HS-5 (cell line): ENCODE results near the gene LECT2.

Experiments
- DNase-seq: peaks from one replicate; pipeline ENCODE4 v3.0.0-alpha.2; 2012; ENCODE audit warnings: low read depth

LECT2 gene

GRCh38 chr5:135978212-135978631, 23.4 kb upstream of the LECT2 start:
- DNase-seq: no peak

GRCh38 chr5:135977375-135977928, 22.7 kb upstream of the LECT2 start:
- no peak for DNase-seq

- DNase-seq: no peak
Measured at GRCh38 chr5:135976216-135976615, 21.4 kb upstream of the LECT2 start.

- no peak for DNase-seq
Measured at GRCh38 chr5:135975122-135975521, 20.3 kb upstream of the LECT2 start.

GRCh38 chr5:135974021-135974600, 19.3 kb upstream of the LECT2 start:
- DNase-seq: no peak

- DNase-seq: no peak
Measured at GRCh38 chr5:135973323-135974020, 18.7 kb upstream of the LECT2 start.

- DNase-seq: no peak
Measured at GRCh38 chr5:135971701-135972100, 16.9 kb upstream of the LECT2 start.

GRCh38 chr5:135966790-135967189, 12.0 kb upstream of the LECT2 start:
- DNase-seq: no peak

GRCh38 chr5:135966165-135966564, 11.4 kb upstream of the LECT2 start:
- no peak for DNase-seq

GRCh38 chr5:135965504-135965903, 10.7 kb upstream of the LECT2 start:
- DNase-seq: no peak

GRCh38 chr5:135964670-135965320, 10.0 kb upstream of the LECT2 start:
- DNase-seq: no peak

GRCh38 chr5:135955525-135955924, 742 bp upstream of the LECT2 start:
- DNase-seq: no peak

- DNase-seq: no peak
Measured at GRCh38 chr5:135953850-135954249, 933 bp downstream of the LECT2 start.

GRCh38 chr5:135952683-135953082, 2.1 kb downstream of the LECT2 start:
- DNase-seq: no peak

- DNase-seq: no peak
Measured at GRCh38 chr5:135951807-135952206, 3.0 kb downstream of the LECT2 start.

GRCh38 chr5:135951257-135951656, 3.5 kb downstream of the LECT2 start:
- no peak for DNase-seq

- DNase-seq: no peak
Measured at GRCh38 chr5:135950611-135951010, 4.2 kb downstream of the LECT2 start.

- peak; percentile 59 for DNase-seq
Measured at GRCh38 chr5:135944967-135945560, 9.7 kb downstream of the LECT2 start.

GRCh38 chr5:135944564-135944963, 10.2 kb downstream of the LECT2 start:
- DNase-seq: no peak

- no peak for DNase-seq
Measured at GRCh38 chr5:135942202-135942771, 12.5 kb downstream of the LECT2 start.

GRCh38 chr5:135941711-135942110, 13.1 kb downstream of the LECT2 start:
- no peak for DNase-seq

GRCh38 chr5:135937245-135937911, 17.4 kb downstream of the LECT2 start:
- DNase-seq: no peak
